ENCODE results near the gene S100A1. TPM values are rescaled to one million over a fixed set of nuclear protein-coding genes. Genes with fewer than 3 reads are reported as not detected.

The S100A1 gene
- total RNA-seq, 1 experiment from 2014 or later, result not detected

DNA sequence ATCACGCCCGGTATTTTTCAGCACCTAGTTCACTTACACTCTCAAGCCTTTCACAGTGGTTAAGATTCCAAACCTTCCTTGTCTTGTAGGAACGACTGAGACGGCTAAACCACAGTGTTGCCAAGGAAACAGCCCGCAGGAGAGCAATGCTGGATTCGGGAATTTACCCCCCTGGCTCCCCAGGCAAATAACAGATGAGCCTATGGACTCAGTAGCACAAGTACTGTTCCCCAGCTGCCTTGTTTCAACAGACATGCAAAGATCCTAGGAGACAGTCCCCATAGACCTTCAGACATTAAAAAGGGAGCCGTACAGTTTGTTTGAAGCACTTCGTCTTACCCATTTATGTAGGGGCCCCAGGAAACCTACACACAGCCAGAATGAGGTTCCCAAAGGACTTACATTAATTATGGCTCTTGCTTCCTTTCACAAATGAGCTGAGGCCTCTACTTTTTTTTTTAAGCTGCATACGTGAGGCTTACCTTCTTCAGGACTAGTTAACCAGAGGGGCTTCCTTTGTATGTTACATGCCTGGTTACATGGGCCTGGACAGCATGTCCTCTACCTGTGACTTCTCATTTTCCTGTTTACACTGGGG is 33.0 kb downstream of the S100A1 start:
- Histone ChIP-seq H3K56ac (ENCODE audit: insufficient read length, low read depth, low read length) (no peak overlapping the region), H3K14ac (ENCODE audit: insufficient read depth, low read length) (no peak overlapping the region), H2BK12ac (ENCODE audit: insufficient read length, low read depth, low read length) (no peak overlapping the region), H2BK15ac (ENCODE audit: low read depth, low read length) (no peak overlapping the region), H4K91ac (ENCODE audit: insufficient read length, low read depth, low read length) (no peak overlapping the region), H3K79me1 (ENCODE audit: insufficient read depth, low read depth, low read length, poor library complexity, severe bottlenecking) (peaks cover 5% of the 10 kb centered on the region), H2BK120ac (ENCODE audit: low read depth, low read length, poor library complexity, severe bottlenecking) (no peak overlapping the region), H3K27me3 (ENCODE audit: insufficient read depth, low read length) (no peaks in the 10 kb centered on the region), H2BK5ac (ENCODE audit: insufficient read length, low read length) (no peak overlapping the region), H3K27ac (ENCODE audit: insufficient read length, low read depth, low read length) (no peak overlapping the region), H3K23me2 (ENCODE audit: insufficient read length, low read depth, low read length, poor library complexity, severe bottlenecking) (peaks cover 5% of the 10 kb centered on the region), H3K4me2 (ENCODE audit: insufficient read depth, insufficient read length, low read length) (no peak overlapping the region), H3K79me2 (ENCODE audit: insufficient read depth, low read length) (no peaks in the 10 kb centered on the region; the same call in 1 of the 2 replicates), H3K4ac (ENCODE audit: low read depth, low read length) (no peak overlapping the region), H3K9ac (ENCODE audit: extremely low read depth, insufficient read length, low read length) (no peak overlapping the region), H4K20me1 (ENCODE audit: control insufficient read depth, insufficient read depth, insufficient read length) (no peaks in the 10 kb centered on the region), H3T11ph (ENCODE audit: low read length) (no peak overlapping the region), H2AK5ac (ENCODE audit: insufficient read length, low read length) (no peak overlapping the region), H3K4me1 (ENCODE audit: insufficient read depth, low read length) (0 out of 2 replicates have a peak, but pooled peaks cover 2% of the 10 kb centered on the region), H3K18ac (ENCODE audit: insufficient read length, low read depth, low read length) (no peak overlapping the region), H2AFZ (ENCODE audit: low read length) (no peak overlapping the region), H4K8ac (replicated peaks; ENCODE audit: insufficient read length, low read depth, low read length) (no peak overlapping the region), H3K23ac (ENCODE audit: insufficient read length, low read depth, low read length) (no peak overlapping the region), H4K5ac (ENCODE audit: insufficient read length, low read depth, low read length) (no peak overlapping the region), H2BK20ac (ENCODE audit: low read depth, low read length, poor library complexity, severe bottlenecking) (no peak overlapping the region), H3K9me3 (ENCODE audit: control insufficient read depth, low read depth, low read length) (no peaks in the 10 kb centered on the region)
- H3K9me3 Mint-ChIP-seq, result no peaks in the 10 kb centered on the region; a peak in 1 of 5 replicates
- H3K27ac Mint-ChIP-seq, result peak overlapping the region; percentile 65 to 93 (median 76); a peak in 5 of 7 replicates
- DNase-seq, result no peak
- no CpG with 5 or more reads among the region's 9 CpGs for WGBS (ENCODE audit: extremely low coverage, insufficient read length, low lambda C conversion rate)
- H3K27me3 Mint-ChIP-seq (ENCODE audit: low read depth), result no peaks in the 10 kb centered on the region
- peaks cover 9% of the 10 kb centered on the region in 2 experiments for H3K4me1 Mint-ChIP-seq
- H3K4me3 Mint-ChIP-seq, result peak overlapping the region in 1 of 2 experiments; percentile 8; a peak in 1 of 5 replicates
- TF ChIP-seq, protein P1, sequence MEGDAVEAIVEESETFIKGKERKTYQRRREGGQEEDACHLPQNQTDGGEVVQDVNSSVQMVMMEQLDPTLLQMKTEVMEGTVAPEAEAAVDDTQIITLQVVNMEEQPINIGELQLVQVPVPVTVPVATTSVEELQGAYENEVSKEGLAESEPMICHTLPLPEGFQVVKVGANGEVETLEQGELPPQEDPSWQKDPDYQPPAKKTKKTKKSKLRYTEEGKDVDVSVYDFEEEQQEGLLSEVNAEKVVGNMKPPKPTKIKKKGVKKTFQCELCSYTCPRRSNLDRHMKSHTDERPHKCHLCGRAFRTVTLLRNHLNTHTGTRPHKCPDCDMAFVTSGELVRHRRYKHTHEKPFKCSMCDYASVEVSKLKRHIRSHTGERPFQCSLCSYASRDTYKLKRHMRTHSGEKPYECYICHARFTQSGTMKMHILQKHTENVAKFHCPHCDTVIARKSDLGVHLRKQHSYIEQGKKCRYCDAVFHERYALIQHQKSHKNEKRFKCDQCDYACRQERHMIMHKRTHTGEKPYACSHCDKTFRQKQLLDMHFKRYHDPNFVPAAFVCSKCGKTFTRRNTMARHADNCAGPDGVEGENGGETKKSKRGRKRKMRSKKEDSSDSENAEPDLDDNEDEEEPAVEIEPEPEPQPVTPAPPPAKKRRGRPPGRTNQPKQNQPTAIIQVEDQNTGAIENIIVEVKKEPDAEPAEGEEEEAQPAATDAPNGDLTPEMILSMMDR (conservative IDR thresholded peaks at IDR 0.05), result no peak
- H3K36me3 Mint-ChIP-seq (ENCODE audit: insufficient read depth in 1 of 3, low read depth in 3 of 3), result peaks cover 26 to 60% (median 36%) of the 10 kb centered on the region in 3 experiments

Measured in H9 (cell line).